HepG2 (cell line): ENCODE measurements around the gene C19orf44. TPM values are rescaled to one million over a fixed set of nuclear protein-coding genes. Genes with fewer than 3 reads are reported as not detected.
A peak's percentile ranks its signal among the peaks of the same experiment; 100 is the strongest.

ENCODE experiments used
- ARID4A ChIP-seq: sonication (generic); formaldehyde crosslinking; IDR thresholded peaks from 2 replicates; pipeline ENCODE4 v1.5.0; 2020; ENCODE audit warnings: mild to moderate bottlenecking, missing genetic modification reagents, borderline replicate concordance
- BORCS8-MEF2B ChIP-seq: sonication (generic); formaldehyde crosslinking; IDR thresholded peaks from 2 replicates; pipeline ENCODE4 v1.8.0; 2022; ENCODE audit warnings: mild to moderate bottlenecking, missing genetic modification reagents
- FOXO1 ChIP-seq: sonication (generic); formaldehyde crosslinking; IDR thresholded peaks from 2 replicates; pipeline ENCODE4 v1.4.0; 2020; ENCODE audit warnings: missing genetic modification reagents
- HMG20B ChIP-seq: conservative IDR thresholded peaks from 2 replicates; pipeline ENCODE4 v1.6.1; 2016; ENCODE audit warnings: missing genetic modification reagents, missing compliant biosample characterization
- KLF16 ChIP-seq, 2 experiments: sonication (generic) in 1 of 2; formaldehyde crosslinking in 1 of 2; IDR thresholded peaks; 2 replicates each; pipeline versions ENCODE4 v1.6.1 to v1.8.0; 2016 to 2023; ENCODE audit warnings: missing genetic modification reagents in 2 of 2, missing compliant biosample characterization in 1 of 2
- RCOR2 ChIP-seq: IDR thresholded peaks from 2 replicates; pipeline ENCODE4 v1.6.1; 2016; ENCODE audit warnings: missing biosample characterization, missing genetic modification reagents
- SALL2 ChIP-seq: sonication (generic); formaldehyde crosslinking; IDR thresholded peaks from 2 replicates; pipeline ENCODE4 v1.8.1; 2023; ENCODE audit warnings: mild to moderate bottlenecking, missing genetic modification reagents, inconsistent platforms
- SKIL ChIP-seq: sonication (generic); formaldehyde crosslinking; IDR thresholded peaks from 2 replicates; pipeline ENCODE4 v1.8.0; 2022; ENCODE audit warnings: missing genetic modification reagents, mild to moderate bottlenecking, moderate library complexity, borderline replicate concordance
- SP5 ChIP-seq: IDR thresholded peaks from 2 replicates; pipeline ENCODE4 v1.6.1; 2016; ENCODE audit warnings: low read depth, borderline replicate concordance
- SYNCRIP ChIP-seq: fragments of 200-400 bp; formaldehyde crosslinking; IDR thresholded peaks from 2 replicates; pipeline ENCODE4 v1.6.1; 2018; ENCODE audit warnings: mild to moderate bottlenecking, low read depth, low read length; ENCODE audit not compliant: insufficient read depth
- YEATS2 ChIP-seq: sonication (generic); formaldehyde crosslinking; IDR thresholded peaks from 2 replicates; pipeline ENCODE4 v1.4.0; 2020; ENCODE audit warnings: missing genetic modification reagents, borderline replicate concordance
- ZNF580 ChIP-seq: IDR thresholded peaks from 2 replicates; pipeline ENCODE4 v1.6.1; 2016; ENCODE audit warnings: low read depth, borderline replicate concordance
- ZNF670 ChIP-seq: sonication (generic); formaldehyde crosslinking; IDR thresholded peaks from 2 replicates; pipeline ENCODE4 v1.8.0; 2022; ENCODE audit warnings: mild to moderate bottlenecking, missing genetic modification reagents, borderline replicate concordance
- ZNF687 ChIP-seq: sonication (generic); formaldehyde crosslinking; IDR thresholded peaks from 2 replicates; pipeline ENCODE4 v1.5.1; 2020; ENCODE audit warnings: mild to moderate bottlenecking, missing genetic modification reagents, moderate library complexity
- ZNF792 ChIP-seq: IDR thresholded peaks from 2 replicates; pipeline ENCODE4 v1.6.1; 2016
- polyA plus RNA-seq, 8 experiments: library from polyadenylated mRNA; depleted of rRNA in 3 of 8; stranded (reverse) in 7 of 8; unstranded in 1 of 8; fragments of >200 nt; fragmentation: Illumina TruSeq in 4 of 8; extraction: Trizol in 4 of 8; gene quantifications; 2 replicates each; pipeline versions ENCODE4 v1.2.1 to v1.2.3, GENCODE V29; 2011 to 2016; ENCODE audit warnings: low read depth in 4 of 8, missing spikeins in 1 of 8, mixed read lengths in 1 of 8; ENCODE audit not compliant: insufficient read depth in 1 of 8
- total RNA-seq, 5 experiments: library from RNA; depleted of rRNA; stranded (reverse); fragments of >200 nt; fragmentation: Illumina TruSeq; extraction: Trizol; gene quantifications; 2 replicates each; pipeline ENCODE4 v1.2.3, GENCODE V29; 2016; ENCODE audit warnings: low read depth in 1 of 5

C19orf44 gene
- total and polyA plus RNA-seq, 2 of the 13 experiments (the other 11 are each of a cell fraction or from before 2014, with no cell fraction given), result 3.2 to 4.3 TPM

- TF ChIP-seq SP5 (CRISPR knock-in tag), result peak; percentile 33; the same call in 1 of the 2 replicates
- TF ChIP-seq RCOR2 (CRISPR knock-in tag), result no peak
- TF ChIP-seq ZNF580, result peak; percentile 46; the same call in 1 of the 2 replicates
- peak in 1 of 2 experiments; percentile 64; a peak in 1 of 4 replicates for TF ChIP-seq KLF16 (CRISPR knock-in tag; IDR thresholded peaks at IDR 0.05)
- TF ChIP-seq SKIL (CRISPR knock-in tag), result no peak
- peak; percentile 36; the same call in 1 of the 2 replicates for TF ChIP-seq FOXO1 (CRISPR knock-in tag)
- TF ChIP-seq BORCS8-MEF2B (CRISPR knock-in tag), result 0 out of 2 replicates have a peak, but pooled peaks have one; percentile 42
- no peak for TF ChIP-seq HMG20B (CRISPR knock-in tag)
- TF ChIP-seq YEATS2 (CRISPR knock-in tag), result peak; percentile 29; the same call in 1 of the 2 replicates
- no peak for TF ChIP-seq SALL2 (CRISPR knock-in tag)
- TF ChIP-seq SYNCRIP, result no peak
- peak; percentile 40; the same call in 1 of the 2 replicates for TF ChIP-seq ARID4A
- peak; percentile 59; the same call in 1 of the 2 replicates for TF ChIP-seq ZNF670 (CRISPR knock-in tag)
- peak; percentile 69; the same call in 1 of the 2 replicates for TF ChIP-seq ZNF792 (CRISPR knock-in tag)
- TF ChIP-seq ZNF687 (CRISPR knock-in tag), result peak; percentile 91
Observed at GRCh38 chr19:16446724-16447368, 49.3 kb upstream of the C19orf44 start (continued).
